ENCODE measurements around the gene SEC61A2. TPM values are rescaled to one million over a fixed set of nuclear protein-coding genes. Genes with fewer than 3 reads are reported as not detected.

The SEC61A2 gene
- total RNA-seq, 2 donors from 2014 or later: 2.9 to 13.5 TPM

DNA sequence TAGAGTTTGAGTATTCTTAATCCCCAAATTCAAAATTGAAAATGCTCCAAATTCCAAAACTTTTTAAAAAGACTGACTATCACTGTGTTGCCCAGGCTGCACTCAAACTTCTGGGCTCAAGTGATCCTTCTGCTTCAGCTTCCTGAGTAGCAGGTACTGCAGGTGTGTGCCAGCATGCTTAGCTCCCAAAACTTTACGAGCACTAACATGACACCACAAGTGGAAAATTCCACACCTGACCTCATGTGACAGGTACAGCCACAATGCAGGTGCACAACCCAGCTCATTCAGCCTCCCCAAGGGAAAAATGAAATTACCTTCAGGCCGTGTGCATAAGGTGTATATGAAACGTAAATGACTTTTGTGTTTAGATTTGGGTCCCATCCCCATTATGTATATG is 83.0 kb downstream of the SEC61A2 start:
- no peak overlapping the region for H3K4me3 ChIP-seq
- no peak for DNase-seq (ENCODE audit: low spot score)
- H3K36me3 ChIP-seq: peaks cover 0 to 14% of the 10 kb centered on the region in 2 donors
- TF ChIP-seq POLR2A (IDR thresholded peaks at IDR 0.05) (no peak), POLR2AphosphoS5 (IDR thresholded peaks at IDR 0.05) (no peak)
- TF ChIP-seq, protein P1, sequence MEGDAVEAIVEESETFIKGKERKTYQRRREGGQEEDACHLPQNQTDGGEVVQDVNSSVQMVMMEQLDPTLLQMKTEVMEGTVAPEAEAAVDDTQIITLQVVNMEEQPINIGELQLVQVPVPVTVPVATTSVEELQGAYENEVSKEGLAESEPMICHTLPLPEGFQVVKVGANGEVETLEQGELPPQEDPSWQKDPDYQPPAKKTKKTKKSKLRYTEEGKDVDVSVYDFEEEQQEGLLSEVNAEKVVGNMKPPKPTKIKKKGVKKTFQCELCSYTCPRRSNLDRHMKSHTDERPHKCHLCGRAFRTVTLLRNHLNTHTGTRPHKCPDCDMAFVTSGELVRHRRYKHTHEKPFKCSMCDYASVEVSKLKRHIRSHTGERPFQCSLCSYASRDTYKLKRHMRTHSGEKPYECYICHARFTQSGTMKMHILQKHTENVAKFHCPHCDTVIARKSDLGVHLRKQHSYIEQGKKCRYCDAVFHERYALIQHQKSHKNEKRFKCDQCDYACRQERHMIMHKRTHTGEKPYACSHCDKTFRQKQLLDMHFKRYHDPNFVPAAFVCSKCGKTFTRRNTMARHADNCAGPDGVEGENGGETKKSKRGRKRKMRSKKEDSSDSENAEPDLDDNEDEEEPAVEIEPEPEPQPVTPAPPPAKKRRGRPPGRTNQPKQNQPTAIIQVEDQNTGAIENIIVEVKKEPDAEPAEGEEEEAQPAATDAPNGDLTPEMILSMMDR (IDR thresholded peaks at IDR 0.05): no peak
- H3K4me1 ChIP-seq (replicated peaks): no peaks in the 10 kb centered on the region
- intact Hi-C loops (cut with DNase I): loop anchor here (5.0 kb wide), 1 partner anchor 500 kb away; no protein-coding TSS in a partner anchor
- no peak overlapping the region for H3K27ac ChIP-seq
- 79% methylated on average over 3 of the region's 3 CpGs for WGBS
- H3K27me3 ChIP-seq (replicated peaks; ENCODE audit: insufficient read depth): no peaks in the 10 kb centered on the region
- H3K9me3 ChIP-seq: no peaks in the 10 kb centered on the region

DNA sequence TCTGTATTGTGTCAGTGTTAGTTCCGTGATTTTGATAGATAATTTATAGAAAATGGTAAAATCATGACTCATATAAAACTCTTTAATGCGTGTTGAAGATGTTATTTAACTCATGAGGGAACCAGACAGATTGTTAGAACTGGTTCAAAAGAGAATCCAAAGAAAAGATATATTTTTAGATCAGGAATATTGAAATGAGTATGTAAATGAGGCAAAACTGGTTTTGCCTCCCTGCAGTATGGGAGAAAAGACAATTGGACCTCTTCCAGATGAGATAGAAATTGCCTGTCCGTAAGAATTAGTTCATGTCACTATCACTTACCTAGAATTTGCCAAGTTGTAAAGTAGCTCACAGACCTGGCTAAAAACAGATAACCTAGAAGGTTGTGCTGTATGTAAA is 84.1 kb downstream of the SEC61A2 start:
- peaks cover 0 to 14% of the 10 kb centered on the region in 2 donors for H3K36me3 ChIP-seq
- WGBS: 25% methylated on average over 3 of the region's 3 CpGs

DNA sequence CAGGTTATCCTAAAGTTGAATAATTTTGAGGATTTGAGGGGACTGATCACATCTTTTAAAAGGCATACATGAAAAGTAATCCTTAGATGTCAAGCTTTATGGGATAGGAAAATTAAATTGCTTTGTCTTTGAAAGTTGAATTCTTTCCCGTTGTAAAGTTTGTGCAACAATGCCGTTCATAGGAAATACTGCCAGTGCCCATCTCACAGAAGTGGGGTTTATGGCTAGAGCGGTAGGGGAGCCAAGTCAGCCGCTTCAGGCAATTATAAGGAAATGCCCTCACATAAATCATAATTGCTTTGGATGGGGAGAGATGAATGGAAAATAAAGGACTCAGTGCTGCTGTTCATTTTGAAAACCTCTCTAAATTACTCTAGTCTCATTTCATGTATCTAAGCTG is 84.6 kb downstream of the SEC61A2 start:
- TF ChIP-seq, protein P1 (IDR thresholded peaks at IDR 0.05): no peak
- TF ChIP-seq POLR2A (IDR thresholded peaks at IDR 0.05) (no peak), POLR2AphosphoS5 (IDR thresholded peaks at IDR 0.05) (no peak)
- DNase-seq (ENCODE audit: low spot score): no peak
- Histone ChIP-seq H3K36me3 (peaks cover 0 to 14% of the 10 kb centered on the region in 2 donors), H3K9me3 (no peaks in the 10 kb centered on the region), H3K4me3 (no peak overlapping the region), H3K27ac (no peak overlapping the region), H3K4me1 (replicated peaks) (no peaks in the 10 kb centered on the region), H3K27me3 (replicated peaks; ENCODE audit: insufficient read depth) (no peaks in the 10 kb centered on the region)
- 21% methylated on average over 4 of the region's 4 CpGs for WGBS
- intact Hi-C loops (cut with DNase I): loop anchor here (5.0 kb wide), 1 partner anchor 498 kb away; no protein-coding TSS in a partner anchor

More for the DNA sequence above, 84.1 kb downstream of the SEC61A2 start:
- H3K4me1 ChIP-seq (replicated peaks): no peaks in the 10 kb centered on the region
- no peak for TF ChIP-seq POLR2A (IDR thresholded peaks at IDR 0.05)
- no peak for TF ChIP-seq POLR2AphosphoS5 (IDR thresholded peaks at IDR 0.05)
- TF ChIP-seq, protein P1 (IDR thresholded peaks at IDR 0.05): no peak
- intact Hi-C loops (cut with DNase I): loop anchor here (5.0 kb wide), 1 partner anchor 499 kb away; no protein-coding TSS in a partner anchor
- DNase-seq (ENCODE audit: low spot score): no peak
- no peaks in the 10 kb centered on the region for H3K9me3 ChIP-seq
- no peaks in the 10 kb centered on the region for H3K27me3 ChIP-seq (replicated peaks; ENCODE audit: insufficient read depth)
- H3K27ac ChIP-seq: no peak overlapping the region
- H3K4me3 ChIP-seq: no peak overlapping the region

DNA sequence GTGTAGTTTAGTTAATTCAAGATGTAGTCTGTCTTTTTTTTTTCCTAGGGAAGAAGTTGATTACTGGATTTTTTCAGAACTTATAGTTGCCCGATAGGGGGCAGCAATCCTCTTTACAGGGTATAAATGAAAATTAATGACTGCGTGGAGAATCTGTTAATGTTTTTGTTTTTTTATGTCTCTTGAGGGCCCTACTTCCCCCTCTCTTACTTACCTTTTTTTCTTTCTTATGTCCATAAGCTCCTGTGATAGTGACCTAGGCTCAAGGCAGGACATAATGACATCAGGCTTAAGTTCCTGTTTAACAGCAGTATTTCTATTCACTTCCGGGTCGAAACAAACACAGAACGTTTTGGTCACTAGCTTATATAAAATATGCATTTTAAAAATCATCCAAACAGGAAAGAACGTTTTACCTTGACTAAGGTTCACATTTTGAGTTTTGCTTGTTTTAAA is 85.3 kb downstream of the SEC61A2 start:
- TF ChIP-seq POLR2A (IDR thresholded peaks at IDR 0.05) (no peak), POLR2AphosphoS5 (IDR thresholded peaks at IDR 0.05) (no peak)
- TF ChIP-seq, protein P1 (IDR thresholded peaks at IDR 0.05): peak in 3 of 4 experiments; percentile 55 to 71 (median 67)
- no peaks in the 10 kb centered on the region for H3K4me1 ChIP-seq (replicated peaks)
- no peaks in the 10 kb centered on the region for H3K27me3 ChIP-seq (replicated peaks; ENCODE audit: insufficient read depth)
- intact Hi-C loops (cut with DNase I): loop anchor here (5.0 kb wide), 1 partner anchor 498 kb away; no protein-coding TSS in a partner anchor
- peaks cover 0 to 14% of the 10 kb centered on the region in 2 donors for H3K36me3 ChIP-seq
- H3K27ac ChIP-seq: peak overlapping the region in 1 of 2 donors; percentile 21
- no peak overlapping the region for H3K4me3 ChIP-seq
- WGBS: 28% methylated on average over 6 of the region's 6 CpGs
- H3K9me3 ChIP-seq: no peaks in the 10 kb centered on the region
- peak; percentile 45 for DNase-seq (ENCODE audit: low spot score)

MicroRNAs within 50 kb of the gene (microRNA counts, 767-probe panel; counts per million panel counts)
- 1,597 to 2,402 counts per million in 2 donors for microRNA hsa-miR-548ak

Small RNA genes lying within 50 kb of the gene (microRNA-seq; reads per million reads assigned to microRNA genes)
- not detected for gene MIR548AK

Small RNA genes lying within 50 kb of the gene (small RNA-seq; reads per million reads assigned to genes)
- 0 reads per million in 2 donors for gene MIR548AK
- gene RNU6-88P: 0 reads per million in 2 donors

Other genes with a start within 250 kb of the SEC61A2 start
- 10 to 100 TPM; 21.4 to 31.7 TPM for gene UPF2, start 86.9 kb upstream of the SEC61A2 start, total RNA-seq
- 10 to 100 TPM; 33.4 to 59.2 TPM for gene DHTKD1, start 60.7 kb upstream of the SEC61A2 start, total RNA-seq
- 10 to 100 TPM; 32.6 to 35.8 TPM for gene NUDT5, start 66.2 kb downstream of the SEC61A2 start, total RNA-seq
- gene CDC123, start 66.5 kb downstream of the SEC61A2 start, total RNA-seq: 10 to 100 TPM; 52.4 to 63.3 TPM
- 10 to 100 TPM in 1 of 2 donors, 1 to 10 TPM in 1; 4.8 to 14.5 TPM for gene CAMK1D, start 219.9 kb downstream of the SEC61A2 start, total RNA-seq